NCI-H345 treated with DMSO at 0.1 percent for 48 hours (cell line): ENCODE measurements around the gene CIZ1.
"Not testable (repeated sequence)": the region's sequence is repeated elsewhere in the genome, so short reads cannot be mapped to it uniquely, and the experiment has no call there.

Source experiments
- DNase-seq: peaks from one replicate; lab custom pipeline; 2025; ENCODE audit not compliant: unreplicated experiment; lab: John Stamatoyannopoulos, UW

CIZ1 gene

DNA sequence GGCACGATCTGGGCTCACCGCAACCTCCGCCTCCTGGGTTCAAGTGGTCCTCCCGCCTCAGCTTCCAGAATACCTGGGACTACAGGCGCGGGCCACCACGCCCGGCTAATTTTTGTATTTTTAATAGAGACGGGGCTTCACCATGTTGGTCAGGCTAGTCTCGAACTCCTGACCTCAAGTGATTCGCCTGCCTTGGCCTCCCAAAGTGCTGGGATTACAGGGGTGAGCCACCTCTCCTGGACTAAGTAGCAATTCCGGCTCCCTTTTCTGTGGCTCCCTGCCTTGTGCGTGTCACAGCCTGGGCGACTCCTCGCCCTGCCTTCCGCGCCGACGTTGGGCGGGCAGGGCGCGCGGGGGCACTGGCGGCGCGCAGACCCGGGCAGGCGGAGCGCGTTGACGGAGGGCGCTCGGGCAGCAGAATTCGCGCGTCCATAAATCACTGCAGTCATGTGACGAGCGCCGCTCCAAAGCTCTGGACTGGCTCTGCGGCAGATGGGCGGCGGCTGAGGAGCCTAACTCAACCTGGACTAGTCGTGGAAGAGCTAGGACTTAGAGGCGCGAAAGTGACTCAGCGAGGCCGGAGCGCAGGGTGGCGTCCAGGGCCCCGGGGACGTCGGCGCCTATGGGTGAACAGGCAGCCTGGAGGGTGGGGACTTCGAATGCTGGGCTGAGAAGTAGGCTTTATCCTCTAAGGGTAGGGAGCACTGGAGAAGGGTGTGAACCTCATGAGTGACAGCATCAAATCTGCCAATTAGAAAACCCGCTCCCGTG lies 1.4 kb upstream of the CIZ1 start:
- peak; percentile 84 for DNase-seq

DNA sequence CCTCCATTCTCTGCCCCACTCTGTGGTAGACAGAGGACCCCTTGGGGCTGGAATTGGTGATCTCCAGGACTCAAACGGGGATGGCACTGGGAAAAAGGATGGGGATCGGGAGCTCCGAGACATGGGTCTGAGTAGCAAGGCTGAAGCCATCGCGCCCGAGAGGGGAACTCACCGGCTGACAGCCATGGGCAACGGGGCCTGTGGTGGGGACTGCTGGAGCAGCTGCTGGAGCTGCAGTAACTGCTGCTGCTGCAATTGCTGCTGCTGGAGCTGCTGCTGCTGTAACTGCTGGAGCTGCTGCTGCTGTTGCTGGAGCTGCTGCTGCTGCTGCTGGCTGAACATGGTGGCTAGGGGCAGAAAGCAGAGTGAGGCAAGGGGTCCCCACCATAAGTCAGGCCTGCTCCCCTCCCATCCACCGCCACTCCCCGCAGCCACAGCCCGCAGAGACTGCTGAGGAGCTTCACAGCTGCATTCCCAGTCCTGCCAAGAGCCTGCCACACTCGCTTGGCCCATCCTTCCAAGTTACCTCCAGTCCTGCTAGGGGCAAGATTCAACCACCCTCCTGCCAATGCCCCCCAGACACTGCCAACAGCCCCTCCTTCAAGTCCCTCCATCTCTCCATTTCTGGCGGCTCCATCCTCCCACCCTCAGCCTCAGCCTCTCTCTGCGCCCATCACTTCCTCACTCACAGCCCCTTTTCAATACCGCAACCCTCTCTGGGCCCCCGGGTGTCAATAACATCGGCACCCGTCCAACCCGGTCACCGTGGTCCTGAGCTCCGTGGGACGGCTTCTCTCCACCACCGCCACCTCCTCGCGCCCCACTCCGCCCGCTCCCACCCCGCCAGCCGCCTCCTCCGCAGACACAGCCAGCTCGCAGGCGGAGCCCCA lies 611 bp downstream of the CIZ1 start:
- no peak for DNase-seq

DNA sequence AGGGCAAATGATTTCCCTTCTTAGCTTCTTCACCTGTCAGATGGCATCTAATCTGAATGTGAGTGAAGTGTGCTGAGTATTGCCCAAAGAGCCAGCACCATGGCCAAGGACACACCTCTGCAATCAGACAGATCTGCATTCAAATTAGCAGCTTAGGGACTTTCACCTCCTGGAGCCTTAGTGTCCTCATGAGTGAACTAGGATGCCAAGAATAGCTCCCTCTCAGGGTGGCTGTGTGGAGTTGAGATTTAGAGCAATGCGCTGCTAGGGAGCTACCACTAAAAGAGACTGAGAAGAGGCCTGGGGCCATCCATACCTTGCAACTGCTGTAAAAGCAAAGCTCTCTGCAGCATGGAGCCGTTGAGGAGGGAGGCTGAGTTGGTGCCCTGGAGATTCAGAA lies 1.4 kb downstream of the CIZ1 start:
- no peak for DNase-seq

DNA sequence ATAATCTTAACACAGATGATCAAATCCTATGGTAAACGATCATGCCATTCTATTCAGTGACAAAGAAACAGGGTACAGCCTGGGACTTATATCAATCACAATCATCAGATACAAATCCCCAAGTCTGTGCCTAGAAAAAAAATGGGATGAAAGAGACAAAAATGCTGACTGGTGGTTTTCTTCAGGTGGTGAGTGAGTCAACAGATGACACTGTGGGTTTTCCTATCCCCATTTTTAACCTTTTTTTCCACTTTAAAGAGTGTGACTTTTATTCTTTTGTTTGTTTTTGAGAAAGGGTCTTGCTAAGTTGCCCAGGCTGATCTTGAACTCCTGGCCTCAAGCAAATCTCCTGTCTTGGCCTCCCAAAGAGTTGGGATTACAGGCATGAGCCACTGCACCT lies 3.2 kb downstream of the CIZ1 start:
- DNase-seq, result no peak

DNA sequence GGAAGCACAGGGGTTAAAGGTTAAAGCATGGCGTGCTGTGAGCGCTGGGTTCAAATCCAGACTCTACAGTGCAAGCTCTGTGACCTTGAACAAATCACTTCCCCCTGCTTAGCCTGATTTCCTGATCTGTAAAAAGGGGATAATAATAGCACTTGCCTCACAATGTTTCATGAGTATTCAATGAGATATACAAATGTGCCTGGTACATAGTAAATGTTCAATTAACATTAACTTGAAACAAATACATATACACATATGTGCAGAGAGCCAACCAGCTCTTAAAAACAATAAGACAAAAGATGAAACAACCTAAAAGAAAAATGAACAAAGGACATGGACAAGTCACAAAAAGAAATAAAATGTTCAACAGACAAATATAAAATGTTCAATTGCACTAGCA lies 4.0 kb downstream of the CIZ1 start:
- DNase-seq, result no peak

DNA sequence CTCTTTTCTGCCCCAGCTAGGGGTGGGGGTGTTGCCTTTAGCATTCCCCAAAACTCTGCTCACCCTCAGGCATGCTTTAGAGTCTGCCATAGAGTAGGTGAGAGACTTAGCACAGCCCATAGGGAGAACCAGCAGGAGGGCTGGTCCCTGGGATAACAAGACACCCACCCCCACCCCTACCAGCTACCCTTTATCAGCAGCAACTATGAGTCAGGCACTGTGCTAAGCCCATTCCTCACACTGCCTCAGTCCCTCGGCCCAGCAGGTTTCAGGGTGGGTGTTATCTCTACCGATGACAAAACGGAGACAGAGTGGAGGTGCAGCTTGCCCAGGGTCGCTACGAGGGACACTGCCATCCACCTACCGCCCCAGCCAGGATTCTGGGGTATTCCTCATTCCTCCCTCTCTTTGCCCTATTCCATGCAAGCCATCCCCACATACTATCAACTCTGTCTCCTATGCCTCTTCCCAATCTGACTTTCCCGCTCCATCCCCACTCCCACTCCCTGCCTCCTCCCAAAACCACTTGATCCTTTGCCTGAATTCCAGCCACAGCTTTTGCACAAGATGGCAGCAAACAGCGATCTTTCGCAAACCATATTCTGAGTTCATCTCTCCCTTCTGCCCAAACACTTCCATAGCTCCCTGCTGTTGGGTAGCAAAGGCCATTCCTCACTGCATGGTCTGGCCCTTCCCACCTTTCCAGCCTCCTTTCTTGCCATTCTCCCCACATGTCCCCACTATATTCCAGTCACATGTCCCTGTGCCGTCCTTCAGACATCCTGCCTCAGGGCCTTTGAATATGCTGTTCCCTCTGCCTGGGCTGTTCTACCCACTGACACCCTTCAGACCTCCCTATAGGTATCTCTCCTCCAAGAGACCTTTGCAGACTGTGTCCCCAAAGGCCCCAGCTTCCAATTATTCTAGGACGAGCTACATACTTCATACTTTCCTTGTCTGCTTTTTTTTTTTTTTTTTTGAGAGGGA lies 5.1 kb downstream of the CIZ1 start:
- no peak for DNase-seq

DNA sequence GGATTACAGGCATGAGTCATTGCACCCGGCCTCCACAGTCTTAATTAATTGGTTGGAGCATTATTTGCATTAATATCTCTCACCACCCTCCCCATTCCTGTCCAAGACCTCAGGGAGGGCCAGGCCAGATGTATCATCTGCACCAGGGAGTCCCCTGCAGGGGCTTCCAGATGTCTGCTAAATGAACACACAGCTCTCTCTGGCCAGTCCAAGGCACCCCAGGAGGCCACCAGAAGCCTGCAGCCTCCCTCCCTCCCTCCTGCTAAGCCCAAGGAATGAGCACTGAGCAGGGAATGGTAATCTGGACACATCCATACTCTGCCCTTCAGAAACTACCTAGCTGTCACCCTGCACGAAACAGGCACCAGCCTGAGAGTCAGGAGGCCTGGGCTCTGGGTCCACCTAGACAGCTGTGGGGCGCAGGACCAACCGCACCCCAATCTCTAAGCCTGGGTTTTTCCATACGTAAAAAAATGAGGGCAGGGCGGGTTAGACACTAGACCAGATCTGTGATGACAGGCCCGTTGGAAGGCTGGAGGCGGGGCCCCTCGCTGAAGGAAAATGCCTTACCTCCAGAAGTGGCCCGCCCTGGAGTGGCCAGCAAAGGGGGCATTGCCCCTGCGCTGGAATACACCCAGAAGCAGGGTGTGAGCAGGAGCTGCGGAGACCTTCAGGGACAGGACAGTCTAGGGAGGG lies 8.3 kb downstream of the CIZ1 start:
- DNase-seq, result no peak

DNA sequence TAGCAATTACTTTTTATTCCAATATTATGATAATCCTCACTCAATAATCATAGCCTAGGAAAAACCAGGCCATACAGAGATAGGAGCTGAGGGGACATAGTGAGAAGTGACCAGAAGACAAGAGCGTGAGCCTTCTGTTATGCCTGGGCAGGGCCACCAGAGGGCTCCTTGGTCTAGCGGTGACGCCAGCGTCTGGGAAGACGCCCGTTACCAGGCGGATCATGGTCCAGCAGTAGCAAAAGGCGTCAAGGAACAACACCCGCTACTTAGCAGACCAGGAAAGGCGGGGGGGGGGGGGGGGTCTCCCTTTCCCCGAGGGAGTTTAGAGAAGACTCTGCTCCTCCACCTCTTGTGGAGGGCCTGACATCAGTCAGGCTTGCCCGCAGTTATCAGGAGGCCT lies 9.9 kb downstream of the CIZ1 start:
- DNase-seq, result not testable (repeated sequence)

DNA sequence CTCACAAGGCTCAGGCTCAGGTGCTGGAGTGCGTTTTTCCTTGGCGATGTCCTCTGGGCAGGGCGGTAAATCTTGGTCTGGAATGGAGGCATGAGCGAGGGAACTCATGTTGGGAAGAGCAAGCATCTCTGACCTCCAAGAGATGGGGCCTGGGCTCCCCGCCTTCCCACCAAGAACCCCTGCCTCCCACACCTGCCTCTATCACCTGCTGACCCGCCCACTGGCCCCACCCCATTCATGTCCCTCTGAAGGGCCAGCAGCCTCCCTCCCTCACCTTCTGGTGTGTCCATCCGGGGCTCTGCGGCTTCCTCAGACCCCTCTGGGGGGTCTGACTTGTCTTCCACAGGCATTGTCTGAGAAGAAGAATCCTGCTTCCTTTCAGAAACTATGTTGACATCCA lies 10.9 kb downstream of the CIZ1 start:
- DNase-seq, result no peak

DNA sequence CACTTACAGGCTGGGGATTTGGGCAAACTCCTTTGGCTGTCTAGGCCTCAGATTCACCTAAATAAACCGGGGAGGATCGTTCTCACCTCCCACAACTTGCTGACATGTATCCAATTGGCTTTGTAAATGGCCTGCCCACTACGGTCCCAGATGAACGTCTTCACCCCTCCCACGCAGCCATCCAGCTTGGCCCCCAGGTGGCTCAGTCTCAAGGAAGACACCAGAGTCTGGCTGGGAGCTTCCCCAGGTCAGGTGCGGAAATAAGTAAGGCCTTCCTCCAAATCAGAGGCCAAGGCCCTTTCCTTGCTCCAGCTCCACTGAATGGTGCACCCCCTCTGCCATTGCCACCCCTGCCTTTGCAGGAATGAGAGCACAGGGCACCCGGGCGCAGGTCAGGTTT lies 11.4 kb downstream of the CIZ1 start:
- DNase-seq, result no peak

DNA sequence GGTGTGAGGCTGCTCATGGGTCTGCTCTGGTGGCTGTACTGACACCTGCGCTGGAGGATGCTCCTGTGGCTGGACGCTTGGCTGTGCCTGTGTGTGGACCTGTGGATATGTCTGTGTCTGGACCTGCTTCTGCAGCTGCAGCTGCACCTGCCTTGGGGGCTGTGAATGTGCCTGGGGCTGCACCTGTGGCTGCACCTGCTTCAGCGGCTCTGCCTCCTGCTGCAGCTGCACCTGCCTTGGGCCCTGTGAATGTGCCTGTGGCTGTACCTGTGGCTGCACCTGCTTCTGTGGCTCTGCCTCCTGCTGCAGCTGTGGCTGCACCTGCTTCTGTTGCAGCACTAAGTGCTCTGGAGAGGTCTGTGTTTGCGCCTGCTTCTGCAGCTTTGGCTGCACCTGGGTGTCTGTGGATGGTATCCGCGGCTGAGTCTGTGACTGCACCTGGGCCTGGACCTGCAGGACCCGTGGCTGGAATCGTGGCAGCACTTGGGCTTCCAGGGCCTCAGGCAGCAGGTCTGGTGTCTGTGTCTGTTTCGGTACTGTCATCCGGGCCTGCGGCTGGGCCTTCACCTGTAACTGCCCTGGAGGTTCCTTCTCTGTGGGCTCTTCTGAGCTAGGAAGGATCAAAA lies 12.5 kb downstream of the CIZ1 start:
- DNase-seq, result no peak

DNA sequence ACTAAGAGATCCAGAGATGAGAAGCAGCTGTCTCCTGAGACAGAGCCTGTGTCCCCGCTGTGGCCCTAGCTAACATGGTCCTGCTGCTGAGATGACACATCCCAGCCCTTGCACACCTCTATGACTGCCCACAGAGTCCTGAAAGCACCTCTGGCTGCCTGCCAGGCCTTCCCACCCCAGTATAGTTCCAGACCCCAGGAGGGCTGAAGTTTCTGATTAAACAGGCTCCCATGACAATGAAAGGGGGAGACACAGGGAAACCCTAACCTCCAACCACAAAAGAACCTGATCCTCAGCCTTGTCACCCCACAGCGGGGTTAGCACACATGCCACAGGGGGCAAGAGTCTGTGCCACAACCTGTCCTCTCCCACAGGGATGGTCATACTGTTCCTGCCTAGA lies 15.6 kb downstream of the CIZ1 start:
- no peak for DNase-seq

DNA sequence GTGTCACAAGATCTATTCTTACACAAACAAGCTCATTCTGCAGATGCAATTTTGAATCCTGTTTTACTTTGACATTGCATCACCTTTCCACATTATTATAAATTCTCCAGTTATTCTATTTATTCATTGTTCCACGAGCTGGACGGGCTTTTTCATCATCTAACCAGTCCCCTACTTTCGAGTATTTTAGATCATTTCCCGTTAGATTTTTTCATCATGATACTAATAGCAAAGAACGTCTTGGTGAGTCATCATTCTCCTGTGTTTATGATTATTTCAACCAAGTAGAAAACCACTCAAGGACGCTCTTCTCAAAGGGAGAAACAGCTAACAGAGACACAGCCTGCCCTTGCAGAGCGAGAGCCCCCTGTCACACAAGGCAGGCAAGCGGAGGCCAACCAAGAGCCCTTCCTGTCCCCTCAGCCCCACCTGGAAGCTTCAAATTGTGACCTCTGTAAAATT lies 16.2 kb downstream of the CIZ1 start:
- DNase-seq, result no peak

DNA sequence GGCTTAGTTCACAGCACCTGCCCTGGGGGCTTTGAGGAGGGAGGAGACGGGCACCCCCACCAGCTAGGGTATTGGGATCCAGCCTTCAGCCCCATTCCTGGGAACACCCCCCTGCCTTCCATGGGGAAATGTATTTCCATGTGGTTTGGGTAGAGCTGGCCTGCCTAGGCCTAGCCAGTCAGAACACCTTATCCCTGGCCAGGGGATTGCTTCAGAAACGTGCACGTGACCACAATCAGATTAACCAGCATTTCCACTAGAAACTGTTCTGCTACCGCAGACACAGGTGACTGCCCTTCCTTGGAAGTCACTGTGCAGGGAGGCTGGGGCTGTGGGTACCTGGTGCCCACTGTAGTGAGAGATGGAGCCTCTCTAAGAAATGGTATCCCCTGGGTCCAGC lies 17.3 kb downstream of the CIZ1 start:
- DNase-seq, result no peak

DNA sequence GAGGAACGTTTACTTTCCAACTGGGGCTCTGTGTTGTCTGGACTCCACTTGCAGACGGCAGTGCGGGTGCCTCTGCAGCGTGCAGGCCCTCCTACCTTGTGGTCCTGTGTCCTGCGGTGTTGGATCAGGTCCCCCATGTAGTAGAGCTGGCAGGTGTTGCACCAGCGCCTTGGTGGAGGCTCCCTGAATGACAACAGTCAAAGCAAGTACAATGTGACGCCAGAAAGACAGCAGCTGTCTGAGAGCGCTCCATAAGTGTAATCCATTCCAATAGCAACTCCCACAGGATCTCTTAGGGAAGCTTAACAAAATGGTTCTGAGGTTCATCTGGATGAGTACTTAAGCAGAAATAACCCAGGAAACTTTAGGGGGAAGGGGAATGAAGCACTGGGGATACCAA lies 21.4 kb downstream of the CIZ1 start:
- no peak for DNase-seq

DNA sequence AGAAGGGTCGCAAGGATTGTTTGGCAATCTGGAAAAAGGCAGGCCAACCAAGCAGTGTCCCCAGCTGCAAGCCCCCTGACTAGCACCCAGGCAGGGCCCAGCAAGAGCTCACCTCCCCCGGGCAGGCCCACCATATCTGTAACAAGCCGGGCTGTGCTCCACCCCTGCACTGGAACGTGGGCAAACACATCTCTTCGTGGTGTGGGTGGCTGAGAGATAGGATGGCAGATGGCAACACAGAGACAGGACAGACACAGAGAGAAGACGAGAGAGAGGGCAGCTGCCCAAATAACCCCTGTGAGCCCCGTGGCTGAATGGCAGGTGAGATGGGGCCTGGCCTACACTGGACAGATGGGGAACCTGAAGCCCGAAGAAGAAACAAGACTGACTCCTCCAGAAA lies 21.9 kb downstream of the CIZ1 start:
- DNase-seq, result no peak

DNA sequence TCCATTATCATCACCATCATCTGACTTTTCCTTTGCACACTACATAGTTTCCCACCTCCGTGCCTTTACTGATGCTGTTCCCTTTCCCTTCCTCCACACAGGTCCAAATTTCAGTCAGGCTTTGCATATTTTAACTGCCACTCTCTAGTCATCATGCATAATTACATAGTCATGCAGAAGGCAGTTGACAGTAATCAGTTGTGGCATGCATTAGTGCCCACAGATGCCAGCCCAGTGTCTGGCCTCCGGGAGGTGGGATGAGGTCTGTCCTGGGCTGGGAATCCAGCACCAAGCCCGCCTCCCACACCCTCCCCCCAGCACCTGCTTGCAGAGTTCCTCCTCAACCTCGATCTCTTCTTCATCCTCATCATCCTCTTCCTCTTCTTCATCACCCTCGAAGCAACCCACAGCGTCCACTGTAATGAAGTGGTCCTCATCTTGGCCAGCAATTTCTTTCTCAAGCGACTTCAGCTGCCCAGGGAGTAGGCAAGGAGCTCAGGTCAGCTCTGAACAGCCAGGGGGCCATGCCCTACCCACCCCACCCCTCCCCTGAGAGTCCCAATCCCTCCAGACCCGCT lies 22.6 kb downstream of the CIZ1 start:
- DNase-seq, result no peak

DNA sequence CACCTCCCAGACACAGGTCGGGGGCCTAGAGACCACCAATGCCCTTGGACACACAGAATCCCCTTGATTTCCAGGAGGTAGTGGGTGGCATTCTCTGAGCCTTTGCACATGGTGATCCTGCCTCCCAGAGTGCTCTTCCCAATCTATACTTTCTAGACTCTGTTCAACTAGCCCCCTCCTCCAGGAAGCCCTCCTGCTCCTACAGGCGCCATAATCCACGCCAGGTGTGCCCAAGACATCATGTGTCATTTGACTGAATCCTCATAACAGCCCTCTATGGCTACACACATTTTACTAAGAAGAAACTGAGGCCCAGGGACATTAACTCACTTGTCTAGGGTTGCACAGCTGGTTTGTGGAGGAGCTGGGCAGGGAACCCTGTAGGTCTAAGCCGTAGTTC lies 24.2 kb downstream of the CIZ1 start:
- no peak for DNase-seq

DNA sequence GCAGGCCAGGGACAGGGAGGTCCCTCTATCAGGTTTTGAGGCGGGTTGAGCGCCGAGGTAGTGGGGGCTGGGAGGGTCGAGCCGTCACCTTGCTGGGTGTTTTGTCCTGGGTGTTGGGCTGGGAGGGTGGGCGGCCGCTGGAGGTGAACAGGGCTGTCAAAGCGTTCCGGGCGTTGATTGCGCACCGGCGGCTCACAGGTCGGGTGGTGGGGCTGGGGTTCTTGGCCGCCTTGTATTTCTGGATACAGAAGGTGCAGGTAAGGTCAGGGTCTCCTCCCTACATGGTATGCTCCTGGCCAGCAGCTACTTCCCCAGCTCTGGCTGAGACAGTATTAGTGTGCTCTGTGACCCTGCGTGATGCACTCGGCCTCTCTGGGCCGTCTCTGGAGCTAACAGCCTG lies 25.2 kb downstream of the CIZ1 start:
- no peak for DNase-seq
